ENCODE results near the gene RUVBL2.

Gene RUVBL2

DNA sequence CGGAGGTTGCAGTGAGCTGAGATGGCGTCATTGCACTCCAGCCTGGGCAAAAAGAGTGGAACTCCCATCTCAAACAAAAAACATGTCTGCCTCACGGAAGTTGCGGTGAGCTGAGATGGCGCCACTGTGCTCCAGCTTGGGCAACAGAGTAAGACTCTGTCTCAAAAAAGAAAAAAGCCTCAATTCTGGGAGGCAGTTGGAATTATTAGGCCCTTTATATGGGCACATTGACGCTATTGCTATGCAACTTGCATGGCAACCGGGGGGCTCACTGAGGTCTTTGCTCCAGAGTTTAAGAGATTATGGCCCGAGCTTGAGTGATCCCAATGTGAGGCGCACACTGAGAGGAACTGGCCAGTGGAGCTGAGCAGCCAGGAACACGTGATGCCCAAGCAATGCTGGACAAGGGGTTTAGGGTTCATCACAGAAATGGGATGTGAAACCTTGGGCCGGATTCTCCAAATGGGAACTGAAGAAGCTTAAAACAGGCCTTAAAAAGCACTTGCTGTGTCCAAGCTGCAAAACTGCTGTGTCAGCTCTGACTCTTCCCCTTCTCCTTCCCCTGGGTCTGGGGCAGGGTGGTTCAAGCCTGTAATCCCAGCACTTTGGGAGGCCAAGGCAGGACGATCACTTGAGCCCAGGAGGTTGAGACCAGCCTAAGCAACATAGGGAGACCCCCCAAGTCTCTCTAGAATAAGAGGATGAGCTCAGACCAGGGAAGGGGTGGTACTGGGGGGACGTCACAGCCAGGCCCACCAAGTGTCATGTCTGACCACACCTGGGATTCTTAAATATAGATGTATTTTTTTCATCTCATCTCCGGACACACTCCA is 26.1 kb upstream of the RUVBL2 start:
- TF ChIP-seq GATA3 (IDR thresholded peaks at IDR 0.05; ENCODE audit: low read depth, low read length): no peak
- TF ChIP-seq GATA2 (IDR thresholded peaks at IDR 0.05; ENCODE audit: low read depth, low read length): no peak

DNA sequence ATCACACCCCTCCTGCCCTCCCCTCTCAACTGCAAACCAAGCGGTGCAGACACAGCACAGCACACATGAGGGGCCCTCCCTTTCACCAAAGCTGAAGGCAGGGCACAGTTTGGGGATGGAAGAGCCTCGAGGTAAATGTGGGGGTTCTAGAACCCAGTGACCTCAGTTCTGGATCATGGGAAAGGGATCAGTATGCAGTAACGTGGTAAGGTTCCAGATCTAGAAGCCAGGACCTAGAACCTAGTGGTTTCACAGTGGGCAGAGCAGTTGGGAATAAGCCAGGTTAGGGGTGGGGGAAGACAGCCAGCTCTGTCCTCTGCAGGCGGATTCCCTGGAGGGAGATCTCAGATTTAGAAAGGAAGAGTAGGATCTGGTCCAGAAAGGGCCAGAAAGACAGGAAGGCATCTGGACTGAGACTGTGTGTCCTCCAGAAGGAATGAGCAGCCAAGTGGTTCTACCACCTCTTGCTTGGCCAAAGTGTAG is 25.5 kb upstream of the RUVBL2 start:
- TF ChIP-seq GATA3 (IDR thresholded peaks at IDR 0.05; ENCODE audit: low read depth, low read length) (no peak), GATA2 (IDR thresholded peaks at IDR 0.05; ENCODE audit: low read depth, low read length) (no peak)

DNA sequence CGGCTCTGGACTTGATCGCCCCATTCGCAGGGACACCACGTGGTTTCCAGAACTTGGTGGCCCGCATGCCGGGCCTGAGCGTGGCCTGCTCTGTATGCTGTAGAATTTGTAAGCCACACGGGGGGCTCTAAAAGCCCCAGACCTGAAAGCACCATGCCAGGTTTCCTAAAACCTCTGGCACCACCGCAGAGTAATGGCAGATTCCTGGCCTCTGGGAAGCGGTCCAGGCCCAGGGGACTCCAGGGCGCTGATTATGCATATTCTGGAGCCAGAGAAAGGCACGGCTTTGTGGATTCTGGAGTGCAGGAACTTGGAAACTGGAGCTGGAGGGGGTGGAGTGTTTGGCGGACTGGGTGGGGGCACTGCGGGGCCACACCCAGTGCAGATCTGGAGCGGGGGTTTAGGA is 24.9 kb upstream of the RUVBL2 start:
- TF ChIP-seq GATA2 (IDR thresholded peaks at IDR 0.05; ENCODE audit: low read depth, low read length) (no peak), GATA3 (IDR thresholded peaks at IDR 0.05; ENCODE audit: low read depth, low read length) (no peak)

DNA sequence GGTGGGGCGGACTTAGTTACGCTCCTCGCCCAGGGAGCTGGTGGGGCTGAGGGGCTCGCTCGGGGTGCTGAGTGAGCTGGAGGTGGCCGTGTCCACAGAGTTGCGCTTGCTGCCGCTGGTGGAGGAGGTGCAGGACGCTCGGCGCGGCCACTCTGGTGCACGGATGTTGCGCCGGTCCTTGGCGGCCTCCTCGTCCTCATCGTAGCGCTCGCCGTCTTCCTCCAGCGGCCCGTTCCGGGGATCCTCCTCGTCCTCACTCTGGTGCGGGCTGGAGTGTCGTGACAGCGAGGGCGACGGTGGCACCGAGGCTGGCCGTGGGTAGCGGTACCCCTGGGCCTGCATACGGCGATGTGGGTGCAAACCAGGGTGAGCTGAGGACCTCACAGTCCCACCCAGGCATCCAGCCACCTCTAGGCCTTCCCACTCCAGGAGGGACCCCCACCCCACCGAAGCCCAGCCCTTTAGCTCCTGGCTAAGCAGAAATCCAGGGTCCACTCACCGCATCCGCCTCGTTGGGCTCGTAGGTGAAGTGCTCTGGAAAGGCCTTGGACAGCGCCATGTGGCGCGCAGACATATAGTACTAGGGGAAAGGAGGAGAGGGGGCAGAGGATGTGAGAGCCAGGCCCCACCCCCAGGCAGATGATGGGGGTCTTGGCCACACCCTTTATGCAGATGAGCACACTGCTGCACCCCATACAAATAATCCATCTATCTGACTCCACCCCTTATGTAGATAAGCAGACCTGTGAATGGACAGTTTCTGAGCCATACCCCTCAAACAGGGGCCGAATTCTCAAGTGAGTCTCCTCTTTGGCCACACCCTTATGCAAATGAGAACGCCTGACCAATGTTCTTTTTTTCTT is 24.2 kb upstream of the RUVBL2 start:
- no peak for TF ChIP-seq GATA3 (IDR thresholded peaks at IDR 0.05; ENCODE audit: low read depth, low read length)
- no peak for TF ChIP-seq GATA2 (IDR thresholded peaks at IDR 0.05; ENCODE audit: low read depth, low read length)

DNA sequence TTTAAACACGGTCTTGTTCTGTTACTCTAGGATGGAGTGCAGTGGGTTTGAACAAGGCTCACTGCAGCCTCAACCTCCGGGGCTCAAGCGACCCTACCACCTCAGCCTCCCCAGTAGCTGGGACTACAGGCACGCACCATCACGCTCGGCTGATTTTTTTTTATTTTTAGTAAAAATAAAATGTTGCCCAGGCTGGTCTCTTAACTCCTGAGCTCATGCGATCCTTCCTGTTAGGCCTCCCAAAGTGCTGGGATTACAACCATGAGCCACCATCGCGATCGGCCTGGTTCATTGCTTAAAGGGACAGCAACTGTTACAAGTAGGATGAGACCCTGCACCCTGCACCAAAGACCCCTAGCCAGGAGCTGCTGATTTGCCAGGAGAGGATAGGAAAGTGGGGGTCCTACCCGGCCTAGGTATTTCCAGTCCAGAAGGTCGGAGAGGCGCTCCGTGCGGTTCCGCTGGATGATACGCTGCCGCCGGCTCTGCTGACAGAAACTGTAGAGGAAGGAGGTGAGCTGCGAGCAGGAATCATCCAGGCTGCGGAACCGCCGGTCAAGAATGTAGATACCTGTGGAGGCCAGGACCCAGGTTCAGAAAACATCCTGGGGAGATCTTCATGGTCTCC is 23.4 kb upstream of the RUVBL2 start:
- no peak for TF ChIP-seq GATA3 (IDR thresholded peaks at IDR 0.05; ENCODE audit: low read depth, low read length)
- no peak for TF ChIP-seq GATA2 (IDR thresholded peaks at IDR 0.05; ENCODE audit: low read depth, low read length)

DNA sequence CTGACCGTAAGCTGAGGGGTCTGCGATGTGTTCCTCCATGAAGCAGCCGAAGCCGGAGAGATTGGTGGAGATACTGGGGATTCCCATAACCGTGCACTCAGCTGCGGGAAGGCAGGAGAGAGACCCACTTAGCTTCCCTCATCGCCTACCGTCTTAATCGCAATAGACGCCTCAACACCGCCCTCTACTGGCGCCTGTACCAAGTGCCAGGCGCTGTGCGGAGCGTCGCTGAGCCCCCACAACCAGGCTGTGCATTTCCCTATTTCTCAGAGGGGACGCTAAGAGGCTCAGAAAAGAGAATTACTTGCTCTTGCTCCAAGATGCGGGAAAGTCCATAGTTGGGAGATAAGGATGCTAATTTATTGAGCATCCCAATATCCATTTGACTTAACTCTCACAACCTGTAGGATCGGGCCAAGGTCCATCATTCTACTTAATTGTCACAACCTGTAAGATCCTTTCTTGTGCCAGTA is 22.7 kb upstream of the RUVBL2 start:
- TF ChIP-seq GATA2 (IDR thresholded peaks at IDR 0.05; ENCODE audit: low read depth, low read length) (peak; percentile 38; the same call in 1 of the 2 replicates), GATA3 (IDR thresholded peaks at IDR 0.05; ENCODE audit: low read depth, low read length) (no peak)

DNA sequence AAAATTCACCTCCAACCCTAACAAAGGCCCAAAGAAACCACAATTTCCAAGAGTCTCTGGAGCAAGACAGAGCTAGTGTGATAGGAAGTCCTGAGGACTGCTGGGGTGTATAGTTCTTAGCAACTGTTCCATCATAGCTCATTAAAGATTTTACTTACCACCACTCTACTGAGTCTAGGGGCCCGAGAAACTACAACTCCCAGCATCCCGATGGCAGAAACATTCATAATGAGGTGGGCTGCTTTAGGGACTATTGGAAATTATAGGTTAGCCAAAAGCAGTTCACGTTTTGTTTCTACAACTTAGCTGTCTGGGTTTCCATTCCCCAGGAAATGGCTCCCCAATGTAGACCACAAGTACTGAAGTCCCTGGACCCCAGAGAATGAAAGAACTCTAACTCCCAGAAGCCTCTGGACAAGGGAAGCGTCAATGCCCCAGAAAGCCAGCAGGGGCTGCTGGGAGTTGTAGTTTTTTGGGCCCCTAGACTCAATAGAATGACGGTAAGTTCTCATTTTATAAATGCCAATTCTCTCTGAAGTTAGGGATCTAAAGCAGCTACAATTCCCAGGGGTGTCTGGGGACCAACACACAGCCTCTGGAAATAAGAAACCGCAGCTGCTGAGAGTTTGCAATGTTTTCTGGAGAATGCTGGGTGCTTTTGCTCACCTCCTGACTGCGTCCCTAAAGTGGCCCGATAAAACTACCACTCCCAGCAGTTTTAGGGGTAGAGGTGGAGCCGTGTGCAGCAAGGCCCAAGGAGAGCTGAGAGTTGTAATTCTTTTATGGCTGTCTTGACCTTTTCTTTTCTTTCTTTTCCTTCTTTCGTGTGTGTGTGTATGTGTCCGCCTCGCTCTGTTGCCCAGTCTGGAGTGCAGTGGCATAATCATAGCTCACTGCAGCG is 17.5 kb upstream of the RUVBL2 start:
- TF ChIP-seq GATA3 (IDR thresholded peaks at IDR 0.05; ENCODE audit: low read depth, low read length) (no peak), GATA2 (IDR thresholded peaks at IDR 0.05; ENCODE audit: low read depth, low read length) (no peak)

DNA sequence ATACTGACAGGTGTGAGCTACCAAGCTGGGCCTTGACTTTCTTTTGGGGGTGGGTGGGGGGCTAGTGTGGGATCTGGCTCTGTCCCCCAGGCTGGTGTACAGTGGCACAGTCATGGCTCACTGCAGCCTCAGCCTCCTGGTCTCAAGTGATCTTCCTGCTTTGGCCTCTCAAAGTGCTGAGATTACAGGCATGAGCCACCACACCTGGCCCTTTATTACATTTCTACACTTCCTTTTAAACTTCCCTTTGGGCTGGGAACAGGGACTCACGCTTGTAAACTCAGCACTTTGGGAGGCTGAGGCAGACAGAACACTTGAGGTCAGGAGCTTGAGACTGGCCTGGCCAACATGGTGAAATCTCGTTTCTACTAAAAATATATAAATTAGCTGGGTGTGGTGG is 16.6 kb upstream of the RUVBL2 start:
- TF ChIP-seq GATA2 (IDR thresholded peaks at IDR 0.05; ENCODE audit: low read depth, low read length): no peak
- no peak for TF ChIP-seq GATA3 (IDR thresholded peaks at IDR 0.05; ENCODE audit: low read depth, low read length)

DNA sequence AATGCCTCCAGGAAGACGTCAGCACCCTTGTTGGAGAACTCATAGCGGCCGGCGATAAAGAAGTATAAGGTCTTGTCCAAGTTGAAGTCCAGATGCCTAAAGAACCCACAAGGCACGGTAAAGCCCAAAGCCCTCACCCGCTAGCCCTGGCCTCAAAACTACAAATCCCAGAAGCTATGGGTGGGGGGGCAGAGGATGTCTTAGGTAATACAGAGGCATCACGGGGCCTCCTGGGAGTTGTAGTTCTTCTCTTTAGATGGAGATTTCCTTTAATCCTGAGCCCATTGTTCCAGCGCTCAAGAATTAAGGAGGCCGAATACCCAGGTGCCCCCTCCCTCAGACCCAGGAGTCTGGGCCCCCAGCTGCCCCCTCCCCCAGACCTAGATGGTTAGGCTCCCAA is 11.4 kb upstream of the RUVBL2 start:
- TF ChIP-seq GATA3 (IDR thresholded peaks at IDR 0.05; ENCODE audit: low read depth, low read length) (no peak), GATA2 (IDR thresholded peaks at IDR 0.05; ENCODE audit: low read depth, low read length) (no peak)

DNA sequence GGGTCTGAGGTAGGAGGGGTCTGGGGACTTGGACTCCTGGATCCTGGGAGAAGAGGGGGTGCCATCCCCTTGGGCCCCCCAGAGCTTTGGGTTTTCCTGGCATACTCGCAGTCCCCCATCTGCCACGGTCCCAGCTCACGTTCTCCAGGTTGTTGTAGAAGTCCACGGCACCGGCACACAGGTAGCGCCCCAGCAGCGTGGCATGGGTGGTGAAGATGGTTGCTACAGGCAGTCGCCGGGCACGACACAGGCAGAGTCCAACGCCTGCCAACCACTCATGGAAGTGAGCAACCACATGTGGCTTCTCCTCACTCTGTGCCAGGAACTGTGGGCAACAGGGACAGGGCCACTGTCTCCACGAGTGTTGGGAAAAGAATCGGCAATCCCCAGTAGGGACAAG is 8.0 kb upstream of the RUVBL2 start:
- TF ChIP-seq GATA3 (IDR thresholded peaks at IDR 0.05; ENCODE audit: low read depth, low read length): no peak
- TF ChIP-seq GATA2 (IDR thresholded peaks at IDR 0.05; ENCODE audit: low read depth, low read length): no peak

DNA sequence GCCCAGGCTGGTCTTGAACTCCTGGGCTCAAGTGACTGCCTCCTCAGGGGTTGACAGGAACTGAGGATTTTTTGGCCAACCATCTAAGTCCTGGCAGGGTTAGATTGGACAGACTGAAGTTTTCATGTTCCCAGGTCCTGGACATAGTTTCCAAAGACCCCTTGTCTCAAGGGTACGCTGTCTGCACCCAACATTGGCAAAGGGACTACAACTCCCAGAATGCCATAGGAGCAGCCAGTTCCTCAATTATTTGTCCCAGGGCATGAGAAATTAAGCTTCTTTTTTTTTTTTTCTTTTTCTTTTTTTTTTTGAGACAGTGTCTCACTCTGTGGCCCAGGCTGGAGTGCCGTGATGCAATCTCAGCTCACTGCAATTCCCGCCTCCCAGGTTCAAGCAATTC is 7.5 kb upstream of the RUVBL2 start:
- TF ChIP-seq GATA3 (IDR thresholded peaks at IDR 0.05; ENCODE audit: low read depth, low read length): no peak

DNA sequence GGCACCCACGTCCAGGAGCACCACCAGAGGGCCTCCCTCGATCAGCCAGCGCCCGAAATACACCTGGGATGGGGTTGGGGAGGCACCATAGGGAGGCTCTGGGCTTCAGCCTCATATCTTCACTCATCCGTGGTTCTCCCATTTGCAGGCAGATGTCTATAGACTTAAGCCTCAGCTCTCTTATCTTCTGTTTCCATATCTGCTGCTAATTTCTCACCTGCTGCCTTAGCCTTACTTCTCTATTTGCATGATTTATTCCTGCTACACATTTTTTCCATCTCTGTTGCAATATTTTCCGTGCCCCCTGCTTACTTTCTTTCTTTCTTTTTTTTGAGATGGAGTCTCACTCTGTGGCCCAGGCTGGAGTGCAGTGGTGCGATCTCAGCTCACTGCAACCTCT is 6.4 kb upstream of the RUVBL2 start:
- no peak for TF ChIP-seq GATA3 (IDR thresholded peaks at IDR 0.05; ENCODE audit: low read depth, low read length)
- TF ChIP-seq GATA2 (IDR thresholded peaks at IDR 0.05; ENCODE audit: low read depth, low read length): no peak

DNA sequence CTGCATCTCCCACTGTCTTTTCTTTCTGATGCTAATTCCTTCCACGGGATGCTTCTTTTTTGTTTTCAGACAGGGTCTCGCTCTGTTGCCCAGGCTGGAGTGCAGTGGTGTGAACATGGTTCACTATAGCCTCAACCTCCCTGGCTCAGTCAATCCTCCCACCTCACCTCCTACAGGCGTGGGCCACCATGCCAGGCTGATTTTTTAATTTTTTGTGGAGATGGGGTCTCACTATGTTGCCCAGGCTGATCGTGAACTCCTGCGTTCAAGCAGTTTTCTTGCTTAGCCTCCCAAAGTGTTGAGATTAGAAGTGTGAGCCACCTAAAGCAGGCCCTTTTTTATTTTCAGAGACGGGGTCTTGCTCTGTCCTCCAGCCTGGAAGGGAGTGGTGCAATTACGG is 5.4 kb upstream of the RUVBL2 start:
- TF ChIP-seq GATA2 (IDR thresholded peaks at IDR 0.05; ENCODE audit: low read depth, low read length) (no peak), GATA3 (IDR thresholded peaks at IDR 0.05; ENCODE audit: low read depth, low read length) (no peak)
